ENCODE results near the gene PPIL6.

Gene PPIL6

GRCh38 chr6:109343518-109343917 lies 96.9 kb downstream of the PPIL6 start:
- Histone ChIP-seq H3K4me3 (ENCODE audit: control insufficient read depth in 1 of 7, extremely low read depth in 1 of 7, insufficient read depth in 4 of 7, low read depth in 2 of 7, low read length in 6 of 7) (no peak overlapping the region), H3K27me3 (replicated peaks in 2 of 5; ENCODE audit: control insufficient read depth in 4 of 5, insufficient read depth in 5 of 5, low read length in 4 of 5) (no peaks in the 10 kb centered on the region), H3K36me3 (ENCODE audit: control insufficient read depth in 4 of 4, insufficient read depth in 4 of 4, low read length in 3 of 4) (no peaks in the 10 kb centered on the region), H3K27ac (ENCODE audit: insufficient read depth in 1 of 2, low read depth in 1 of 2, low read length in 2 of 2, poor library complexity in 1 of 2, severe bottlenecking in 2 of 2) (no peak overlapping the region), H3K9me3 (ENCODE audit: control extremely low read depth in 1 of 5, control insufficient read depth in 4 of 5, insufficient read depth in 2 of 5, low read depth in 1 of 5, low read length in 4 of 5) (no peaks in the 10 kb centered on the region), H3K4me1 (ENCODE audit: control extremely low read depth in 1 of 4, control insufficient read depth in 4 of 4, insufficient read depth in 4 of 4, low read length in 3 of 4) (peaks cover 2 to 65% (median 34%) of the 10 kb centered on the region in 4 experiments)
- ChIA-PET POLR2A (no interaction called here), CTCF (interaction anchor here (1.3 to 2.0 kb wide), 2 partner anchors 11 to 40 kb away, joined by 3 to 5 read pairs; no protein-coding TSS in a partner anchor)
- WGBS (ENCODE audit: insufficient coverage): 93% methylated on average over 4 of the region's 7 CpGs
- no peak for DNase-seq

- H3K4me3 ChIP-seq (ENCODE audit: control insufficient read depth in 1 of 7, extremely low read depth in 1 of 7, insufficient read depth in 4 of 7, low read depth in 2 of 7, low read length in 6 of 7): no peak overlapping the region
- no peaks in the 10 kb centered on the region for H3K36me3 ChIP-seq (ENCODE audit: control insufficient read depth in 4 of 4, insufficient read depth in 4 of 4, low read length in 3 of 4)
- no peak overlapping the region for H3K27ac ChIP-seq (ENCODE audit: insufficient read depth in 1 of 2, low read depth in 1 of 2, low read length in 2 of 2, poor library complexity in 1 of 2, severe bottlenecking in 2 of 2)
- ChIA-PET POLR2A (no interaction called here), CTCF (interaction anchor here (1.3 to 2.0 kb wide), 4 partner anchors 9 to 41 kb away, joined by 4 to 7 read pairs (median 4); no protein-coding TSS in a partner anchor)
- peaks cover 2 to 58% (median 31%) of the 10 kb centered on the region in 4 experiments for H3K4me1 ChIP-seq (ENCODE audit: control extremely low read depth in 1 of 4, control insufficient read depth in 4 of 4, insufficient read depth in 4 of 4, low read length in 3 of 4)
- no peaks in the 10 kb centered on the region for H3K9me3 ChIP-seq (ENCODE audit: control extremely low read depth in 1 of 5, control insufficient read depth in 4 of 5, insufficient read depth in 2 of 5, low read depth in 1 of 5, low read length in 4 of 5)
- no peak for DNase-seq
- whole genome bisulfite sequencing (ENCODE audit: insufficient coverage): 100% methylated on average over 5 of the region's 6 CpGs
- H3K27me3 ChIP-seq (replicated peaks in 2 of 5; ENCODE audit: control insufficient read depth in 4 of 5, insufficient read depth in 5 of 5, low read length in 4 of 5): no peaks in the 10 kb centered on the region
These were observed 97.5 kb downstream of the PPIL6 start for GRCh38 chr6:109342911-109343310.

GRCh38 chr6:109342506-109342905 lies 97.9 kb downstream of the PPIL6 start:
- CTCF ChIA-PET: interaction anchor here (0.8 to 1.6 kb wide), 5 partner anchors 9 to 154 kb away, joined by 4 to 7 read pairs (median 4); no protein-coding TSS in a partner anchor
- WGBS (ENCODE audit: insufficient coverage): no CpG with 5 or more reads among the region's 5 CpGs
- POLR2A ChIA-PET: no interaction called here

GRCh38 chr6:109340811-109341210 lies 99.6 kb downstream of the PPIL6 start:
- 100% methylated on average over 3 of the region's 4 CpGs for WGBS (ENCODE audit: insufficient coverage)
- ChIA-PET POLR2A (no interaction called here), CTCF (interaction anchor here (1.1 to 3.1 kb wide), 4 partner anchors 13 to 100 kb away, joined by 3 to 7 read pairs (median 4); no protein-coding TSS in a partner anchor)

More at GRCh38 chr6:109342506-109342905, 97.9 kb downstream of the PPIL6 start:
- Histone ChIP-seq H3K9me3 (ENCODE audit: control extremely low read depth in 1 of 5, control insufficient read depth in 4 of 5, insufficient read depth in 2 of 5, low read depth in 1 of 5, low read length in 4 of 5) (no peaks in the 10 kb centered on the region), H3K4me3 (ENCODE audit: control insufficient read depth in 1 of 7, extremely low read depth in 1 of 7, insufficient read depth in 4 of 7, low read depth in 2 of 7, low read length in 6 of 7) (no peak overlapping the region), H3K4me1 (ENCODE audit: control extremely low read depth in 1 of 4, control insufficient read depth in 4 of 4, insufficient read depth in 4 of 4, low read length in 3 of 4) (peaks cover 2 to 54% (median 30%) of the 10 kb centered on the region in 4 experiments), H3K36me3 (ENCODE audit: control insufficient read depth in 4 of 4, insufficient read depth in 4 of 4, low read length in 3 of 4) (no peaks in the 10 kb centered on the region), H3K27ac (ENCODE audit: insufficient read depth in 1 of 2, low read depth in 1 of 2, low read length in 2 of 2, poor library complexity in 1 of 2, severe bottlenecking in 2 of 2) (no peak overlapping the region), H3K27me3 (replicated peaks in 2 of 5; ENCODE audit: control insufficient read depth in 4 of 5, insufficient read depth in 5 of 5, low read length in 4 of 5) (no peaks in the 10 kb centered on the region)
- DNase-seq: peak in 2 of 3 donors; percentile 76 to 82

More at GRCh38 chr6:109340811-109341210, 99.6 kb downstream of the PPIL6 start:
- no peak overlapping the region for H3K4me3 ChIP-seq (ENCODE audit: control insufficient read depth in 1 of 7, extremely low read depth in 1 of 7, insufficient read depth in 4 of 7, low read depth in 2 of 7, low read length in 6 of 7)
- H3K36me3 ChIP-seq (ENCODE audit: control insufficient read depth in 4 of 4, insufficient read depth in 4 of 4, low read length in 3 of 4): no peaks in the 10 kb centered on the region
- no peaks in the 10 kb centered on the region for H3K27me3 ChIP-seq (replicated peaks in 2 of 5; ENCODE audit: control insufficient read depth in 4 of 5, insufficient read depth in 5 of 5, low read length in 4 of 5)
- H3K4me1 ChIP-seq (ENCODE audit: control extremely low read depth in 1 of 4, control insufficient read depth in 4 of 4, insufficient read depth in 4 of 4, low read length in 3 of 4): peaks cover 2 to 43% (median 30%) of the 10 kb centered on the region in 4 experiments
- H3K27ac ChIP-seq (ENCODE audit: insufficient read depth in 1 of 2, low read depth in 1 of 2, low read length in 2 of 2, poor library complexity in 1 of 2, severe bottlenecking in 2 of 2): no peak overlapping the region
- no peak for DNase-seq
- no peaks in the 10 kb centered on the region for H3K9me3 ChIP-seq (ENCODE audit: control extremely low read depth in 1 of 5, control insufficient read depth in 4 of 5, insufficient read depth in 2 of 5, low read depth in 1 of 5, low read length in 4 of 5)

Measured in common myeloid progenitor, CD34-positive (primary cell).